Central memory CD4-positive, alpha-beta T cell (primary cell): Measurements from ENCODE around the gene ESRP2.

Source experiments
- DNase-seq: peaks from one replicate; pipeline ENCODE4 v3.0.0; 2022

Gene ESRP2

DNA sequence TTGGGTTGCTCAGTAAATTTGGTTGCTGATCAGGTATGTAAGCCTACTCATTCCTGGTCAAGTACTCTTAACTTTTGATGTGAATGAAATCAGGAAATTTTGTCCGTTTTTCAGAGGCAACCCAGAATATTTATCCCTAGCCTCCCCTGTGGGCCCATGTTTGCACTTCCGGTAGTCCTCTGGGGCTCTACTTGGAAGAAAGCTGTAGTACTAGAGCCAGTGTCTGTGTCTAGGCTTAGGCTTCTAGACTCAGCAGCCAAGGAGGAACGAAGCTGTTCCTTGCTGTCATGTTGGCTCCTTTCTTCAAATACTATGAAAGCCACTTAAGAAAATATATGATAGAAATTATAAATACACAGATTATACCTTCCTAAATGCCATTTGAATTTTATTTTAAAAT lies 21.2 kb downstream of the ESRP2 start:
- no peak for DNase-seq

GRCh38 chr16:68206245-68206644 lies 29.7 kb downstream of the ESRP2 start:
- DNase-seq, result no peak

DNA sequence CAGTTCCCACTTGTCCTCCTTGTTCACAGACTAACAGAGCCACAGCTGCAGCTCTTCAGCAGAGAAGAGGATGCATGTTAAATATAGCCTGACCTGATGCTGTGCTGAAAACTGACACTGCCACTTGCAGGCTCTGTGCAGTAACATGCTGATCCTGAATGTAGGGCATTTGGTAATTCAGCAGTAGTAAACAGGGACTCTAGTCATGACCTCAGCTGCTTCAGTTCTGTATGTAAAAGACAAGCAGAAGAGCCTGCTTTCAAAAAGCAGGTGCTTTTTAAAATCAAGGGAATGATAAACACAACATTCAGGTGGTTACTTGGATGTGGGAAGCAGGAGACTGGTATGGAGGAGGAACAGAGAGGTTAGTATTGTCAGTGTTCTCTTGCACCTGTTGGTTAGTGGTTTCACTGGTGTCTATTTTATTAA lies 33.8 kb downstream of the ESRP2 start:
- DNase-seq, result no peak

DNA sequence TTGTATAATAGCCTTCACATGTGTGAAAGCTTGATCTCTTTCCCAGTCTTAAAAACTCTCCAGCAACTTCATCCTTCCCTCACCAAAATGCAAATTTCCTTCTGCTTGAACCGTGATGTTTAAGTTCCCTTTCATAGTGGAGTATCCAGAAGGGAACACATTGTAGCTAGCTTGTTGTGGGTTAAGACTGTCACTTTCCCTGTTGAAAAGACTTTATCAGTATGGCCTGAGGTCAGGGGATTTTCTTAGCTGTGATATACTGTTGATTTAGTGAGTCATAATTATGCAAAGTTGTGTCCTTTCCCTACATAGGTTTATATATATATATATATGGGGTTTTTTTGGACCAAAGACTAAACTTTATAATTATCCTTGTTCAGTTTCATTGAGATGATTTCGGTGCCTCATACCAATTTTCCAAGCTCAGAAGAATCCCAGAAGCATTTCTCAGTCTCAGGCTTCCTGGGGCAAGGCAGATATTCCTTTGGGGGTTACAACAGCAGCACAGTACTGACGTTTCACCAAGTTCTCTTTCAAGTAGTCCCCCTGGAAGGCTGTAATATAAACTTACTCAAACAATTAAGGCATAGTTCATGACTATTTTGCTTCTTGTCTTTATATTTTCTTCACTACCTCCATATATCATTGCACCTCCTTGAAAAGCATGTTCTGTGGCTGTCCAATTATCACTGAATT lies 35.7 kb downstream of the ESRP2 start:
- no peak for DNase-seq

GRCh38 chr16:68197250-68197649 lies 38.7 kb downstream of the ESRP2 start:
- DNase-seq, result no peak

DNA sequence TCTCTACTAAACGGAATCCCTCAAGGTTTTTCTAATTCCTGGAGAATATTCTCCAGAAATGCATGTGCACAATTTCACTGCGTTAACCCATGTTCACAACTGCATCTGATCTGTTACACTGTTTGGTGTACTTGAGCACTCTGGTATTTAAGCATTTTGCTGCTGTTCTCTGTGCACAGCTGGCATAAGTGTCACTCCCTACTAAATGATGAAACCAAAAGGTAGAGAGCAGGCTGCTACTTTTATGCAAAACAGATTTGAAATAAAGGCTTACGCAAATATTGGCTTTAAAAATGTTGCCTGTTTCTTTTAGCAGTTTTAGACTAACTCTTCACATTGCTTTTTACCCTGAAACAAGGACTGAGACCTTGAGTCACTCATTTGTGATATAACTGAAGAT lies 41.7 kb downstream of the ESRP2 start:
- DNase-seq, result no peak

GRCh38 chr16:68190736-68191510 lies 45.0 kb downstream of the ESRP2 start:
- DNase-seq, result no peak

- no peak for DNase-seq
These were observed 45.8 kb downstream of the ESRP2 start for GRCh38 chr16:68190081-68190480.

DNA sequence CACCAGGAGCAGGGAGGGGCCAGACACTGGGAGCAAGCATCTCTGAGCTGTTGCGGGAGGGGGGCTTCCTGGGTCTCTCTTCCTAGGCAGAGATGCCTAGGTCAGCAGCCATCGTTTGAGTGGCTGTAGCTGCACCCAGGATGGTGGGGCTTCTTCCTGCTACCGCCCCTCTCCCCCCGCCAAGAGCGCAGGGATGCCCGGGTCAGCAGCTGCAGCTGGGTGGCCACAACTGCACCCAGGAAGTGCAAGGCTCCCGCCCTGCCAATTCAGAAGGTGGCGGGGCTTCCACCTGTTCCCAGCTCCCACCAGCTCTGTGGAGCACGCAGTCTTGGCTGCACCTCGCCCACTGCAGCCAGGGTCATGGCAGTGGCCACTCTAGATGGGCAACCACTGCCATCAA lies 47.8 kb downstream of the ESRP2 start:
- DNase-seq, result no peak

DNA sequence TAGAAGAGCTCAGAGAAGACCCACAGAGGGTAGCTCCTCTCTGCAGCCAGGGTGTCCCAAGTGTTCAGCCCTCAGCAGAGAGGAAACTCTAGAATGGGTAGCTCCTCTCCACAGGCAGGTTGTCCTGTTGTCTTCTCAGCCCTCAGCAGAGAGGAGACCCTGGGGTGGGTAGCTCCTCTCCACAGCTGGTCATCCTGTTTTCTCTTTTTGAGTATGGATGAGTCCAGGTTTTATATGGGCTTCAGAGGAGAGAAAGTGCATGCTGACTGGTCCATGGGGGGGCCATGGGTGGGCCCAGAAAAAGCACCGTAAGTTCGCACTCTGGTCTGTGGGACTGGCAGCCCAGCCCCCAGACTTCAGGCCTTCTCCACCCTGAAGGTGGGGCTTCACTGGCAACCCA lies 48.4 kb downstream of the ESRP2 start:
- no peak for DNase-seq

DNA sequence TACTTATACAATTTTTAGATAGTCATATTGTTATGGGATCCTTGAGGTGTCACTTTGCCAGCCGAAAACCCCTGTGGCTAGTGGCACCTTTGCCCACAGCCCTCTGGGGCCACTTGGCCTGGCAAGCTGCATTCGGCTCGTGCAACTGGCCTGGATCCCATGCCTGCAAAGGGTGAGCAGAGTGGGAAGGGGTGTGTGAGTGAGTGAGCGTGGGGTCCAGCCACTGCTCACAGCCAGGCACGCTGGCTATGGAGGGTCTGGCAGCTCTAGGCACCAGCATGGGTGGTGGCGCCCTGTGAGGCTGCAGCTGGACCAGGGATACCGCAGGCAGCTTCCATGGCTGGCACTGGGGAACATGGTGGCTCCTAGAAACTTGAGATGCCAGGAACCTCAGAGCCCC lies 49.0 kb downstream of the ESRP2 start:
- no peak for DNase-seq

DNA sequence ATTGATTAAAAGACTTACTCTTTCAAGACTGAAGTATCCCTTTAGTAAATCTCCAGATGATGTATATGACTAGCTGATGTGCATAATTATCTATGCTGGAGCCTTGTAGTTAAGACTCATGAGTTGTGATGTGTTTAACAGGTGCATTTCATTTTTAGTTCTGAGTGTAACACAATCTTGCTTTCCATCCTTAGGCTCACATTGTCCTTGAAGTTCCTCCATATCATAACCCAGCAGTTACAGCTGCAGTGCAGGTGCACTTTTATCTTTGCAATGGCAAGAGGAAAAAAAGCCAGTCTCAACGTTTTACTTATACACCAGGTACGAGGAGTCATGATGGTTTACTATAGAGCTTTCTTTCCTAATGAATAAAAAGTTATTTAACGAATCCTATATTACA lies 52.9 kb downstream of the ESRP2 start:
- no peak for DNase-seq

DNA sequence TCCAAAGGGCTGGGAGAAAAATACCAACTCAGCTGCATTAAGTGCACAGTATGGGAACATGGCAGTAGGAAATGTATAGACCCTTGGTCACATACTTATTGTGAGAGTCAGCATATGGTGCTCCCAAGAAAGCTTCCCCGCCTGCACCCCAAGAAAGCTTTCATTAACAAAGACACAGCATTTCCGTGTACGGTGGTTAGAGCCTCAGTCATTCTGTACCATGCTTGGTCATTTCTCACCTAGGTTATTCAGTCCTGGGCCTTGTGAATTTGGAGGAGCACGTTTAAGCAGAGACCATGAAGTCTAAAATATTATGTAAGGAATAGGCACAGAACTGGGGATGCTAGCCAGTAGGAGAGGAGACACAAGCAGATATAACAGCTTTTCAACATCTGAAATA lies 56.1 kb downstream of the ESRP2 start:
- no peak for DNase-seq

GRCh38 chr16:68179196-68179795 lies 56.6 kb downstream of the ESRP2 start:
- no peak for DNase-seq
